Measurements from ENCODE around the gene SLC6A7.

Gene SLC6A7

DNA sequence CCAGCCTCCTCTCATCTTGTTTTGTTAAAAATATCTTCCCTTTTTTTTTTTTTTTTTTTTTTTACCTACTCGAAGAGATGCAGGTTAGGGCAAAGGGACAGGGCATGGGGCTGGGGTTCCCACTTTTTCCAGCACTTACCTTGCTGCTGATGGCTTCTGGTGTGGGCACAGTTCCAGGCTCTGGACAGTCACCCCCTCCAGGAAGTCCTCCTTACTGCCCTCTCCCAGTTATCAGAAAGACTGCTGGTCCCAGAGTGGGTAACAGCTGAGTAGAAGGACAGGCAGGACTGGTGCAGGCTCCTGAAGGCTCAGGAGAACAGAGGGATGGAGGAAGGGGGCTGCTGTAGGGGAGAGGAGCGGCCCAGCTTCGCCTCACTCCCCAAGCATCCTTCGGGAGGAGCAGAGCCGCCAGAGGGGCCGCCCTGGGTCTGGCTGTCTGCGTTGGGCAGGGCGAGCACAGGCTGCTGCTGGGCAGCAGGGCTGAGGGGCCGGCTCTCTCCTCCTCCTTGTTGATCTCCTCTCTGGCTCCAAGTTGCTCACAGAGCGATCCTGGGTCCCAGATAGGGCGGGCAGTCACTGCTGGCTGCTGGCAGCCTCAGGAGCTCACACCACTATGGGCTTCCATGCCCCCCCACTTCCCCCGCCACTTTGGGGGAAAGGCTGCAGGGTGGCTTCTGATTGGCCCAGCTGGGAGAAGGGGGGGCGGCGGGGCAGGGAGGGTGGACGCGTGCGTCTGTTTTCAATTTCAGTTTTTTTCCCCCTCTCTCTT is 34.4 kb upstream of the SLC6A7 start, which contains the start of gene PDGFRB:
TSS of gene PDGFRB (minus strand) at position 588 of the 769 bp plus-strand sequence. CDS start 18,798 bp downstream, outside the sequence.
- peak in 46 of 51 donors; percentile 18 to 90 (median 74) for DNase-seq

DNA sequence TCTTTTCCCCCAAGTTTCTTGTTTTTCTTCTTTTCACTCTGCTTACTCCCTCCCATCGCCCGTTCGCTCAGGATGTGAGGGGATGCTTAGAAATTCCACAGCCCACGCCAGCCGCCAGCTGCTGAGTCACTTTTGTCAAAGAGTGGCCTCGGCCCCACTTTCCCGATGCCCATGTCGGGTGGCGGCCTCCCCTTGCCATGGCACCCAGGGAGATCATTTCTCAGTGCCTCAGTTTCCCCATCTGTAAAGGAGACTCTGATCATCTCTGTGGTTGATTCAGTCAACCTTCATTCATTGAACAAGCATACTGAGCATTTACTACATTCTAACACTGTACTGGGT is 33.9 kb upstream of the SLC6A7 start:
- DNase-seq, result no peak

DNA sequence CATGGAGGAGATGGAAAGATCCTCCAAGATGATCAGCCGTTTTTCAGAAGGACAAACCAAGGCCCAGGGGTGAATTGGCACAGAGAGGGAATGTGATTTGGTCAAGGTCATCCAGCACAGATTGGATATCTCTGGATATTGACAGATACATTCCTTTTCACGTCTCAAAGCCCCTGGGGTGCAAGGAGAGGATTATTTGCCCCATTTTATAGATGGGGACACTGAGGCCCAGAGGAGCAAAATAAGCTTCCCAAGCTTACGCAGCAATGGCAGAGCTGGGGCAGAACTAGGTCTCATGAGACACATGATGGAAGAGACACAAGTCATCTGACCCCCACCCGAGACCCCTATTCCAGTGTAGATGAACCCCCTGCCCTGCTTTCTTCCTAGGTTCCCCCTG is 33.3 kb upstream of the SLC6A7 start:
- DNase-seq, result no peak

DNA sequence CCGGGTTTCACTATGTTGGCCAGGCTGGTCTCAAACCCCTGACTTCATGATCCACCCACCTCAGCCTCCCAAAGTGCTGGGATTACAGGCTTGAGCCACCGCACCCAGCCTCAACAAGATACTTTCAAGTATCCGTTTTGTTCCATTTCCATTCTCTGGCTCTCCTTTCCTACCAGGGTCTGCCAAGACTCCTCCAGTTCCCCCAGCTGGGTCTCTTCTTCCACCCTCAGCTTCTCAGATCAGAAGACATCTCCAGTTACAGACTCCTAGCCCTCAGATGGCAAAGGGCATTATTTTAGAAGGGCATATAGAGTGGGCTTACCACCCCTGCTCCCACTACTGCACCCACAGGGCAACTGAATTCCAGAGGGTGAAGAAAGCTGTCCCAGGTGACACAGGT is 32.7 kb upstream of the SLC6A7 start:
- no peak for DNase-seq

DNA sequence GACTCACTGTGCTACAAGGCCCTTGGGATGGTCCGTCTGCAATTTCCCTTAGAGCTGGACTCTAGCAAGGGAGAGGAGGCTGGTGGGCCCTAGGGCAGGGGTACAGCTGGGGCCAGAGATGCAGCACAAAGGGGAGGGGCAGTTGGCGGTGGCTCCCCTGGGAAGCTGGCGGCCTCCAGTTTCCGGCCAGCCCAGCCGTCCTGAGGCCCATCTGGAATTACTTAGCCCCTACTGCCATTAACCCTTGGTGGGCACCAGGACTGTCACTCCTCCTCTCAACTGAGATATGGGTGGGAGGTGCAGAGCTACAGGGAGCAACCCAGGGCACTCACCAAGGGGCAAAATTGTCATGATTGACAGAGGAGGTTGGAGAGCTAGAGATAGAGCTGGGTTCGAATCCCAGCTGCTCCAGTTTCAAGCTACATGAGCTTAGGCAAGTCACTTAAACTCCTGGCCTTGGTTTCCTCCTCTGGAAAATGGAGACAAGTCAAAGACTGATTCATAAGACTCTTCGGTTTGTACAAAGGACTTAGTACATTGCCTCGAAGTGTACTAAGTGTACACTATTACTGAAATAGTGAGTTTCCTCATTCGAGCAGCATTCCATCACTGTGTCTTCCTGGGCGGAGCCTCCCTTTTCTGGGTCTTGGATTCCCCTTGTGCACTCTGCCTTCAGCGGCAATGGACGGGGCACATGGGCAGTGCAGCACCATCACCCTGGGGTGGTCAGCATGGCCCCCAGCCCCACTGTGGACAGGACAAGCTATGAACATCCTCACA is 31.5 kb upstream of the SLC6A7 start:
- DNase-seq, result no peak

DNA sequence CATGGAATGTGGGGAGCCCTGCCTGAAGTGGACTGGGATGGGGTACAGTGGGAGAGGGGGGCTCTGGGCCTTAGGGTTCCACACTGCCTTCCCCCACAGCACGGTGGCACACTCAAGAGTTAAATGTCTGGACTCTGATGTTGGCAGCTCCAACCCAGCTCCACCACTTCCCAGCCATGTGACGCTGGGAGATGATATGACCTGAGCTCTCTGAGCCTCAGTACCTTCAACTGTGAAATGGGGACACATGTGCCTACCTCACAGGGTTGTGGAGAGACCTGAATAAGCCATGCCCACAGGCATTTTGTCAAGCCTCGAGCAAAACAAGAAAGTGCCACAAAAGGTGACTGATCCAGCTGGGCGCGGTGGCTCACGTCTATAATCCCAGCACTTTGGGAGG is 30.8 kb upstream of the SLC6A7 start:
- no peak for DNase-seq

DNA sequence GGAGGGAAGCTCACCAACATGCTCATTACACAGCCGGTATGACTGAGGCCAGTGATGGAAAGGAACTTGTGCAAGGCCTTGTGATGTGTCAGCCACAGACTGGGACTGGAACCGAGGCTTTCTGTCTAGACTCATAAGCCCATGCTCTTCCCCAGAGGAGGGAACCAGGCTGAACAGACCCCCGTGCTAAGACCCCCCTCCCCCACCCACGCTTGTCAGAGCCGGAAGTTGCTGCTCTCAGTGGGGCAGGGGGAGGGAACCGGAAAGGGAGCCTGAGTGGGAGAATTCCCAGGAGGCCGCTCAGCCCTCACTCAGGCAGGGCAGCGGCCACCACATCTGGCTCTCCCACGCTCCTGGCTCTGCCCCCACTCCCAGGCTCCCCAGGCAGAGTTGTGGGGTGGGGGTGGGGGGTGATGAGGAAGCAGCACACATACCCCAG is 30.1 kb upstream of the SLC6A7 start:
- DNase-seq, result no peak

DNA sequence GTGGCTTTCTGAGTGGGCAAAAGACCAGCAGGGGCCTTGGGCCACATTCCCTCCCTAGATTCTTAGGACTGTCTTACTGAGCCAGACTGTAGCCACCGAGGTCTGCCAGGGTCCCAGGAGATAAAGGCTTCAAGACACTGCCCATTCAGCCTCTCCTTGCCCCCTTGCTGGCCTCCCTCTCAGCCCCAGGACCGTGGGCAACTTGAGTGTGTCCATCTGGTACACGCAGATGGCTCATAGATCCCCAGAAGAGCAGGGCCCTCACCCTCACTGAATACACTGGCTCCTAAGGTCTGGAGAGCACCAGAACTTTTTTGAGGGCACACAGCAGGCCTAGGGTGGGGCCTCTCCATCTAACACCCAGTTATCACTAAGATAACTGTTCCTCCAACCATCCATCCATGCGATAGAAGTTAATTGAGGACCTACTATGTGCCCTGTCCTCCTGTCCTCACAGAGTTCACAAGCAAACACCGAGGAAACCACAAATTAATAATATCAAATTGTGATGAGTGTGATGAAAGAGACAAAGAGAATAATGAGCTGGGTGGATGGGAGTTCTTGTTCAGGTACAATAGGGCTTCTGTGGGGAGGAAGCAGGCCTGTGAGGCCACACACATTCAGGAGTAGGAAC is 29.3 kb upstream of the SLC6A7 start:
- no peak for DNase-seq

DNA sequence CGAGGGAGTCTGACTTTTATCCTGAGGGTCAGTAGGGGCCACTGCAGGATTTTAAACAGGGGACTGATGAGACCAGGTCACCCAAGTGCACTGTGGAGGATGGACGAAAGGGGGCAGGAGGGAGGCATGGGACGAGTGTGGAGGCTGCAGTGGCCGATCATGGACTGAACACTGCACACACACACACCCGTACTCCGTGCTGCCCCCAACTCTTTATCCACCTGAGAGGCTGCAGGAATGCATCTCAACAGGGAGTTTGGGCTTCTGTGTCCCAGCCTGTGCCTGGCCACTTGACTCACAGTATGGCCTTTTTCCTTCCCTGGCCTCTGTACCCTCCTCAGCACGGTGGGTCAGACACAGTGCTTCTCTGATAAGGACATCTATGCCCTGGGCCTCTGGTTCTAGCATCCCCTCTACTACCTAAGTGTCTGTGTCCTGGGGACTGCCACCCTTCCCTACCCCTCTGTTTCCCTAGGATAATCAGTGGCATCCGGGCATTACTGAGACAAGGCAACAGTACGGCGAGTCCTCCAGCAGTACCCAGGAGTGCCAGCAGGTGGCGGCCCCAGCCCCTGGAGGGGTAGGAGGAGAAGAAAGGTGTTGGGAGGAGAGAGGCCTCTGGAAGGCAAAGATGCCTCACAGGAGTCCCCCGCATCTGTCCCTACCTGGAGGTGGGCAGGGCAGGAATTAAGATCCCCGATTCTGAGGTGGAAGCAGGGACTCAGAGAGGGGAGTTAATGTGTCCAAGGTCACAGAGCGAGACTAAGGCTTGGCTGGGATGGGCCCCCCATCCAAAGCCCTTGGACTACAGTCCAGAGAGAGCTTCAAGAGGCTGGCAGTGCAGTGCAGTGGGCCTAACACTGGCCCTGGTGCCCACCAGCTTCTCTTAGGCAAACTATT is 28.4 kb upstream of the SLC6A7 start:
- peak in 45 of 51 donors; percentile 19 to 78 (median 55) for DNase-seq

DNA sequence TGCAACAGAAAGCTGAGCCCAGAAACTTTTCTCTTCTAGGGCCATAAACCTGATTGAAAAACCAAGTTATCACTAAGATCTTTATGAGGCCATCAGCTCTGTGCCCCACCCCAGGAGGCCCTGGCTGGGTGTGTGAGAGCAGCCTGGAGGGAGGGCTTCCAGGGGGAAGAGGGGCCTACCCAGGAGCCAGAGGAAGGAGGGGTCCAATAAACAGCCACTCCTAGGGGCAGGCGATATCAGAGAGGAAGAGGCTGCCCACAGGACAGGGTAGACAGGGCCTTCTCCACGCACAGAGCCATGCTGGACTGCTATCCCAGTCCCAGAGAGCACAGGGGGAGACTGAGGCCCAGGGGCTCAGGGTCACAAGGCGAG is 27.7 kb upstream of the SLC6A7 start:
- DNase-seq, result no peak

DNA sequence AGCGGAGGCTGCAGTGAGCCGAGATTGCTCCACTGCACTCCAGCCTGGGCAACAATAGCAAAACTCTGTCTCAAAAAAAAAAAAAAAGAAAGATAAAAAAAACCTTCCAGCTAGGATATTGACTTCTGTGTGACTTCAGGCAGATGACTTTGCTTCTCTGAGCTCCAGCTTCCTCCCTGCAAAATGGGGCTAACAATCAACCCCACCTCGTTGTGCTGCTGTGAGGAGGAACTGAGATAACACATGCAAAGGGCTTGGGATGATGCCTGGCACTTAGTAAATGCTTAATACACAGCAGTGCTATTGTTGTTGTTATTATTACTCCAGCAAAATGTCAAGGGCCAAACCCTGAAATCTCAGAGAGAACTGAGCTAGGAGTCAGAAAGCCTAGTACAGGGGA is 26.8 kb upstream of the SLC6A7 start:
- DNase-seq, result no peak

DNA sequence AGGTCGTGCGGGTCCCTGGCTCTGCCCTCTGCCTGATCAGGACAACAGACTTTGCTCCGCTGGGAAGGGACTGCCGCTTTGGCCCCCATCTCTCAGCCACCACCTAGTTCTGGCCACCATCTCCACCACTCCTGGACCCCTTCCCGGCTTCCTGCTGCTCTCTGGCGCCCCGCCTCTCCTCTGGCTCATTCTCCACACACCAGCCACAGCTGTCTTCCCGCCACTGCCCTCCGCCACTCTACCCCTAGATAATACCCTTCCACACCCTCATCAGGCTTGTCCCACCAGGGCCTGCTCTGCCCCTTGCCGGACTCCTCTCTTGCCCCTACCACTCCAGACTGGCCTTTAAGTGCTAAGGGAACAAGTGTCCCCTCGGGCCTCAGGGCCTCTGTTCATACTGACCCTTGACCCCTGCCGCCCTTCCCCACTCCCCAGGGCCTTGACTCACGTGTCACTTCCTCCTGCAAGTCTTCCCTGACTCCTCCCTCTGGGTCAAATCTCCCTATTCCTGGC is 26.3 kb upstream of the SLC6A7 start:
- peak in 7 of 51 donors; percentile 14 to 28 (median 16) for DNase-seq

DNA sequence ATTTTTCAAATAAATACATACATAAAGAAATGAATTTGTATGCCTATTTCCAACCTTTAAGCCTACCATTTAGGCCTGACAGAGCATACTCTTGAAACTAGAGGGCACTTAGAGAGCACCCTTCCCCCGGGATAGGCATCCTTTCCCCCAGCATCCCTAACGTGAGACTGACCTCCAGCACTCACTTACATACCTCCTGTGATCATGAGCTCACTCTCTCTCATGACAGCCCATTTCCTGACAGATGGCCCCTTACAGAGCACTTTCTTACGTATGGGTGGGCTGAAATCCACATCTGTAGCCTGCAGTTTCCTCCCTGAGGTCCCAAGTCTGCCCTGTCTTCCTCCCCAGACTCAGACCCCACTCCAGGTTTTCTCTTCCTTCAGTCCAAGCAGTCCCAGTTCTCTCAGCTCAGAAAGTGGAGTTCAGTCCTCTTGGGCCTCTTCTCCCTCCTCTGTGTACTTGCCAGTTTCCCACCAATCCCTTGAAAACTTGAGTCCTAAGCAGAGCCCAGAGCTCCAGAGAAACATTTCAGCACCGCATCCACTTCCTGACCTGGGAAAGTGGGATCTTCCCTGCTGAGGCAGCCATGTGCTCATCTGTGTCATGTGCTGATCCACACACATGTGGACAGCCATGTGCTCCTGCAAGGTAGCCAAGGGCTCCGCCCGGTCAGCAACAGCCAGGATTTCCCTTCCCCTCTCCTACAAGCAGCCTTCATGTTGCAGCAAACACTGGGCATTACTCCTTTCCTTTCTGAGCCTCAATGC is 25.5 kb upstream of the SLC6A7 start:
- no peak for DNase-seq

DNA sequence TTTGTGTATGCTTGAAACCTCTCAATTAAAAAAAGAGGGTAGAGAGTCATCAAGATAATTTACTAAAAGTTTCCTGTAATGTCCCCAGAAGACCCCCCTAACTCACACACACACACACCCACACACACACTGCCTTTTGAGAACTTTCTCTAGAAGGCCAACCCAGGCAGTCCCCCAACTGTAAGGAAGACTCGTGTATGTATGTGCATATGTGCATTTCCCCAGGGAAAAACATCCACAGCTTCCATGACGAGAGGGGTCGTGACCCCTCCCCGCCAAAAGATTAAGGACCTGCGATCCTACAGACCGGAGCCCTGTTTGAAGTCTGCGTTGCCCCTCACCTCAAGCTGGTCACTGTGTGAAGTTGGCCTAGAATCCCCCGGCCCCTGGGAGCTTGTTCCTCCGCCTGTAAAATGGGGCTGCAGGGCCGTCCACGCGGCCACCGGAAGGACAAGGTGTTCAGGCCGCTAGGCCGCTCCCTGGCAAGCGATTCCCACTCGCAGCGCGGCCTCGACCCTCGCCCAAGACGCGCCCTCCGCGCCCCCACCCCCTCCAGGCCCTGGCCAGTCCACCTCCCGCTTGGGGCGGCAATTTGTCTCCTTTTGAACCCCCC is 23.7 kb upstream of the SLC6A7 start:
- DNase-seq, result no peak

DNA sequence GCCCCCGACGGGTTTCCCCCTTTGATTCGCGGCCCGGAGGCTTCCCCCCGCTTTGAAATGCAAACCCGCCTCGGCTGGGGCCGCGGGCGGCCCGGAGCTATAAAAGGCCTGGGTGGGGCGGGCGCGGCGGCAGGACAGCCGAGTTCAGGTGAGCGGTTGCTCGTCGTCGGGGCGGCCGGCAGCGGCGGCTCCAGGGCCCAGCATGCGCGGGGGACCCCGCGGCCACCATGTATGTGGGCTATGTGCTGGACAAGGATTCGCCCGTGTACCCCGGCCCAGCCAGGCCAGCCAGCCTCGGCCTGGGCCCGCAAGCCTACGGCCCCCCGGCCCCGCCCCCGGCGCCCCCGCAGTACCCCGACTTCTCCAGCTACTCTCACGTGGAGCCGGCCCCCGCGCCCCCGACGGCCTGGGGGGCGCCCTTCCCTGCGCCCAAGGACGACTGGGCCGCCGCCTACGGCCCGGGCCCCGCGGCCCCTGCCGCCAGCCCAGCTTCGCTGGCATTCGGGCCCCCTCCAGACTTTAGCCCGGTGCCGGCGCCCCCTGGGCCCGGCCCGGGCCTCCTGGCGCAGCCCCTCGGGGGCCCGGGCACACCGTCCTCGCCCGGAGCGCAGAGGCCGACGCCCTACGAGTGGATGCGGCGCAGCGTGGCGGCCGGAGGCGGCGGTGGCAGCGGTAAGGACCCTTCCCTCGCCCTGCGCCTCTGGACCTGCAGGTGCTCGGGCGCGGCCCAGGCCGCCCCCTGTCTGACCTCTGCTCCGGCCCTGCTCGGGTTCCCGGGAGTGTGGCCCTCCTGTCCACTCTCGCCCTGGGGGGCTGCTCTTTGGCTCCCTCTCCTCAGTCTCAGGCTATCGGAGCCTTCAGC is 23.0 kb upstream of the SLC6A7 start, which contains the start of gene CDX1:
TSS of gene CDX1 (plus strand) at position 129 of the 862 bp plus-strand sequence. CDS start at position 228, 99 bp downstream.
- no peak for DNase-seq

DNA sequence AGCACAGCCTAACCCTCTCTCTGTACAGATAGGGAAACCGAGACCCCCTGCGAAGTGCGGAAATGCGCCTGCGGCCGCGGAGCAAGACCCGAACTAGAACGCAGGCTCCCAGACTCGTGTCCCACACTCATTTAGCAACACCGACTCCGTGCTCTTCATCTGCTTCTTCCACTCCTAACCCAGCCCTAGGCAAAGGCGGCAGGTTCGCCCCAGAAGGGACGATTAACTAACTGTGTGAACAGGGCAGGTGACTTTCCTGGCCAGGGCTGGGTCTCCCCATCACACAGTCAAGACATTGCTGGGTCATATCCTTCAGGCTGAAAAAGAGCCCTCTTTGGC is 22.4 kb upstream of the SLC6A7 start:
- no peak for DNase-seq

DNA sequence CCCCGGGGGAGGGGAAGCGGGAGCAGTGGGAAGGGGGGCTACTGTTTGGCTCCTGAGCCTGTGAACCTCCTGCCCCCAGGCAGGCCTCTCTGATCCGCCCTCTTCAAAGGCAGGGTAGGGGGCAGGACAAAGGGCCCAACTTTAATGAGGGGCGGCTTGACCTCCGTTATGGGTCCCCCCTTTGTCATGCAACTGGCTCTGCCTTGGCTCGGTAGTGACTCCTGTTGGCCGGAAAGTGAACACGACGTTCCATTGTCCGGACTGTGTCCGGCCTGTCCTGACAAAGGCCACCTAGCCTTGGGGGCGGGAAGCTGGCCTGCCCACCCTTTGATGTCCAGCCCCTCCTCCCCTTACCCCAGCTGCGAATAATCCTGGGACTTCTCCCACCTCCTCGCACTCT is 22.0 kb upstream of the SLC6A7 start:
- no peak for DNase-seq

DNA sequence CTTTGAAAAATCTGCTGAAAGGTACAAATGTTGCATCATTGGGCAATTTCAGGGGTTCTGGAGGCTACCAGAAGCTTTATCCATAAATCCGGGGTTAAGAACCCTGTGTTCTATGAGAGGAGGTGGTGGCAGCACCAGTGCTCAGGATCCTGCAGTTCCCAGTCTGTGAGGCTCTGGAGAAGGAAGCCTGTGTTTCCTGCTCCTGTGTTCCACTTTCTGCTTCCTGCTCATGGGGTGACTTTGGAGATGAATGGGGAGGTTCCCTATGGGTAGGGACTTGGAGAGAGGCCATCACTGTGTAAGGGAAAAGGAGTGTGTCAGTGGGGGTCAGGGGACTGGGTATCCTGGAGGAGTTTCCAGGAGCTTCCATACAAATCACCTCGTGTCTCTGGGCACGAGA is 21.0 kb upstream of the SLC6A7 start:
- no peak for DNase-seq

DNA sequence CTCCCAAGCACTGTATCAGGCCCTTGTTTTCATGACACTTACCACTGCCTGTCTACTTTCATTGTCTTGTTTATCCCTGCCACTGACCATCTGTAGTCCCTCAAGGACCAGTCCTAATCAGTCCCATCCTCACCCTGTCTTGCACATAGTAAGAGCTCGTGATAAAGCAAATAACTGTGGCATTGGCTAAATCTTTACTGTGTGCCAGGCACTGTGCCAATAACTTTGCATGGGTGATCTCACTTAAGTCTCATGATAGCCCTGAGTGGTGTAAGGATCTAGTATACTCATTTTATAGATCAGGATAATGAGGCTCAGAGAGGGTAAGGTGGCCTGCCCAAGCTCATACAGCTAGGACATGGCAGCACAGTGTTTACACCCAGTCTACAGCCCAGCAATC is 17.7 kb upstream of the SLC6A7 start:
- no peak for DNase-seq
